DND-41 (cell line): ENCODE results near the gene FGD6.

Experiments
- ATAC-seq: fragments of 200-7000 bp; cut with Tn5 transposase; 3 replicates; pipeline ENCODE4 v1.9.1; 2021; ENCODE audit warnings: low read depth; ENCODE audit not compliant: insufficient read depth
- DNase-seq: peaks from one replicate; pipeline ENCODE4 v3.0.0-alpha.2; 2020
- H2AFZ ChIP-seq: 2 replicates; pipeline ENCODE4 v1.6.0; 2012; ENCODE audit warnings: low read depth, low read length
- H3K27ac ChIP-seq: 2 replicates; pipeline ENCODE4 v1.5.1; 2012; ENCODE audit warnings: low read length, inconsistent platforms
- H3K27me3 ChIP-seq: fragments of 200-600 bp; sonication (generic); 2 replicates; pipeline ENCODE4 v1.6.0; 2012; ENCODE audit warnings: low read length, mild to moderate bottlenecking, inconsistent platforms; ENCODE audit not compliant: insufficient read depth, poor library complexity
- H3K36me3 ChIP-seq: 2 replicates; pipeline ENCODE4 v1.5.1; 2012; ENCODE audit warnings: low read length, inconsistent platforms; ENCODE audit not compliant: insufficient read depth
- H3K4me1 ChIP-seq: 2 replicates; pipeline ENCODE4 v1.5.1; 2012; ENCODE audit warnings: mild to moderate bottlenecking, low read length; ENCODE audit not compliant: insufficient read depth
- H3K4me2 ChIP-seq: 2 replicates; pipeline ENCODE4 v1.6.0; 2012; ENCODE audit warnings: mild to moderate bottlenecking, moderate library complexity, low read length, inconsistent platforms; ENCODE audit not compliant: insufficient read depth
- H3K4me3 ChIP-seq, 2 experiments: fragments of 200-600 bp in 1 of 2; shearing (Covaris generic) in 1 of 2; 2 replicates each; pipeline ENCODE4 v1.5.1; 2012 to 2016; ENCODE audit warnings: inconsistent platforms in 2 of 2, low read length in 2 of 2, mild to moderate bottlenecking in 2 of 2, low read depth in 1 of 2, moderate library complexity in 1 of 2
- H3K79me2 ChIP-seq: 2 replicates; pipeline ENCODE4 v1.6.0; 2012; ENCODE audit warnings: low read length, inconsistent platforms; ENCODE audit not compliant: insufficient read depth
- H3K9ac ChIP-seq: 2 replicates; pipeline ENCODE4 v1.6.0; 2012; ENCODE audit warnings: low read depth, mild to moderate bottlenecking, inconsistent platforms, low read length, moderate library complexity
- H3K9me3 ChIP-seq: 2 replicates; pipeline ENCODE4 v1.5.1; 2012; ENCODE audit warnings: low read length, moderate library complexity, mild to moderate bottlenecking, inconsistent platforms; ENCODE audit not compliant: insufficient read depth, severe bottlenecking
- H4K20me1 ChIP-seq: 2 replicates; pipeline ENCODE4 v1.6.0; 2012; ENCODE audit warnings: low read length; ENCODE audit not compliant: insufficient read depth
- EZH2 ChIP-seq: IDR thresholded peaks from 3 replicates; pipeline ENCODE4 v1.6.1; 2012; ENCODE audit warnings: borderline replicate concordance, low read depth, mild to moderate bottlenecking, moderate library complexity, low read length, inconsistent platforms; ENCODE audit not compliant: severe bottlenecking
- TF ChIP-seq, protein P1 (sequence below): IDR thresholded peaks from 2 replicates; pipeline ENCODE4 v1.5.1; 2012; ENCODE audit warnings: borderline replicate concordance, low read length, moderate library complexity, mild to moderate bottlenecking; ENCODE audit not compliant: poor library complexity, severe bottlenecking; ENCODE audit errors: extremely low read depth

FGD6 gene

DNA sequence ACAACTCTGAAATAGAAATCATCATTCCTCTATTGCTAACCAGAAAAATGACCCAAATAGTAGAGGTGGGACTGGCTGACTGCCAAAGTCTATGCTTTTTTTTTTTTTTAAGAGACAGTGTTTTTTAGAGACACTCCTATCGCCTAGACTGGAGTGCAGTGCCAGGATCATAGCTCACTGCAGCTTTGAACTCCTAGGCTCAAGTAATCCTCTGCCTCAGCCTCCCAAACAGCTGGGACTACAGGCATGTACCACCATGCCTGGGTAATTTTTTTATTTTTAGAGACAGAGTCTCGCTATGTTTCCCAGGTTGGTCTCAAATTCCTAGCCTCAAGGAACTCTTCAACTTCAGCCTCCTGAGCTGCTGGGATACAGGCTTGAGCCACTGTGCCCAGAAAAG is 163.1 kb downstream of the FGD6 start:
- peaks cover 82% of the 10 kb centered on the region for H3K36me3 ChIP-seq
- DNase-seq = no peak
- no peaks in the 10 kb centered on the region for H3K4me1 ChIP-seq
- no peak for ATAC-seq
- no peaks in the 10 kb centered on the region for H3K9me3 ChIP-seq
- no peaks in the 10 kb centered on the region for H4K20me1 ChIP-seq
- H3K27ac ChIP-seq = no peak overlapping the region
- no peak overlapping the region for H3K4me2 ChIP-seq
- H3K79me2 ChIP-seq = no peaks in the 10 kb centered on the region
- H2AFZ ChIP-seq = no peak overlapping the region
- TF ChIP-seq EZH2 = no peak
- TF ChIP-seq, protein P1, sequence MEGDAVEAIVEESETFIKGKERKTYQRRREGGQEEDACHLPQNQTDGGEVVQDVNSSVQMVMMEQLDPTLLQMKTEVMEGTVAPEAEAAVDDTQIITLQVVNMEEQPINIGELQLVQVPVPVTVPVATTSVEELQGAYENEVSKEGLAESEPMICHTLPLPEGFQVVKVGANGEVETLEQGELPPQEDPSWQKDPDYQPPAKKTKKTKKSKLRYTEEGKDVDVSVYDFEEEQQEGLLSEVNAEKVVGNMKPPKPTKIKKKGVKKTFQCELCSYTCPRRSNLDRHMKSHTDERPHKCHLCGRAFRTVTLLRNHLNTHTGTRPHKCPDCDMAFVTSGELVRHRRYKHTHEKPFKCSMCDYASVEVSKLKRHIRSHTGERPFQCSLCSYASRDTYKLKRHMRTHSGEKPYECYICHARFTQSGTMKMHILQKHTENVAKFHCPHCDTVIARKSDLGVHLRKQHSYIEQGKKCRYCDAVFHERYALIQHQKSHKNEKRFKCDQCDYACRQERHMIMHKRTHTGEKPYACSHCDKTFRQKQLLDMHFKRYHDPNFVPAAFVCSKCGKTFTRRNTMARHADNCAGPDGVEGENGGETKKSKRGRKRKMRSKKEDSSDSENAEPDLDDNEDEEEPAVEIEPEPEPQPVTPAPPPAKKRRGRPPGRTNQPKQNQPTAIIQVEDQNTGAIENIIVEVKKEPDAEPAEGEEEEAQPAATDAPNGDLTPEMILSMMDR = no peak
- no peak overlapping the region for H3K9ac ChIP-seq
- no peak overlapping the region for H3K4me3 ChIP-seq
- no peaks in the 10 kb centered on the region for H3K27me3 ChIP-seq

DNA sequence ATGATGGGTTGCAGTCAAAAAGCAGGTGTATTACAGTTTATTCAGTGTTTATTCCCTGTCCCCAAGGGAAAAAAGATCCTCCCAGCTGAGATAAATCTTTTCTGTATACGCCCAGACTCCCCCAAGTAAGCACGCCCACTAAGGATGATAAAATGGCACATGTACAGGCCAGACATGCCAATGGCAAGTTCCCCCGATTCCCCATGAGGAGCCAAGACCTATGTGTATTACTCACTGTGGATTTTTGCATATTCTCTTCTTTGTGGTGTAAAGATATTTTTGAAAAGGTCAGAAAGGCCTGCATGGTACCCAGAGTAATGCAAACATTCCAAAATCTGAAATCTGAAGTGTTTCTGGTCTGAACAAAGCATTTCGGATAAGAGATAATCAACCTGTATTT is 166.0 kb downstream of the FGD6 start:
- Histone ChIP-seq H3K79me2 (no peaks in the 10 kb centered on the region), H3K36me3 (peaks cover 79% of the 10 kb centered on the region), H2AFZ (no peak overlapping the region), H4K20me1 (no peaks in the 10 kb centered on the region), H3K4me1 (no peaks in the 10 kb centered on the region), H3K9me3 (no peaks in the 10 kb centered on the region), H3K9ac (no peak overlapping the region), H3K27ac (no peak overlapping the region), H3K4me3 (no peak overlapping the region), H3K27me3 (no peaks in the 10 kb centered on the region), H3K4me2 (no peak overlapping the region)
- no peak for TF ChIP-seq EZH2
- TF ChIP-seq, protein P1 = no peak
- ATAC-seq = no peak
- DNase-seq = no peak

DNA sequence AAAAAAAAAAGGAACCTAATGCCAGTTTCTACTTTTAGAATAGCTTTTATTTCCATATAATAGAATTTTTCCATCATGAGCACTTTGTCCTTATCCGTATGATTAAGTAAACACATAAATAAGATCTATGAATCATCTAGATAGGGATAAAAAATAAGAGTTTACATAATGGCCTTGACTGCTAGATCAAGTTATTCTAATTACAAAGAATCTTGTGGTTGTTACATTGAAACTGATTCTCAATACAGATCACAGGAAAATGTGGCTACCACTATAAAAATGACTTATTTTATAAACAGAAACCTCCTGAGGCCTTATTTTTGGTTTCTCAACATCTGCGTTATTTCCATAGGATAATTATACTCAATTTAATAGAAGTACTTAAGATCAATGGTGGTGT is 179.4 kb downstream of the FGD6 start:
- no peaks in the 10 kb centered on the region for H3K79me2 ChIP-seq
- H3K4me3 ChIP-seq = no peak overlapping the region
- ATAC-seq = no peak

More for the DNA sequence above, 179.4 kb downstream of the FGD6 start:
- TF ChIP-seq, protein P1 = no peak
- TF ChIP-seq EZH2 = no peak
- Histone ChIP-seq H2AFZ (no peak overlapping the region), H3K27me3 (no peaks in the 10 kb centered on the region), H4K20me1 (no peaks in the 10 kb centered on the region), H3K4me1 (no peaks in the 10 kb centered on the region), H3K4me2 (no peak overlapping the region), H3K36me3 (peaks cover 82% of the 10 kb centered on the region), H3K9me3 (no peaks in the 10 kb centered on the region), H3K27ac (no peak overlapping the region), H3K9ac (no peak overlapping the region)
- DNase-seq = no peak
